Measurements from ENCODE around the gene LCT. TPM values are rescaled to one million over a fixed set of nuclear protein-coding genes. Genes with fewer than 3 reads are reported as not detected.
A peak's percentile ranks its signal among the peaks of the same experiment; 100 is the strongest.

The LCT gene
- polyA plus RNA-seq, 3 donors, result not detected

GRCh38 chr2:135850892-135851668, 14.1 kb upstream of the LCT start:
- H3K9me3 ChIP-seq (replicated peaks in 1 of 2; ENCODE audit: control insufficient read depth in 1 of 2, insufficient read depth in 1 of 2, low read length in 2 of 2), result no peaks in the 10 kb centered on the region
- H3K79me2 ChIP-seq (ENCODE audit: insufficient read depth, low read length), result no peaks in the 10 kb centered on the region
- DNase-seq, result no peak
- H3K4me3 ChIP-seq (replicated peaks in 1 of 3; ENCODE audit: low read depth in 2 of 3, low read length in 3 of 3), result no peak overlapping the region
- no peak overlapping the region for H3K4me3 Mint-ChIP-seq
- peaks cover 21 to 67% of the 10 kb centered on the region in 2 donors for H3K36me3 ChIP-seq (replicated peaks in 1 of 2; ENCODE audit: control insufficient read depth in 1 of 2, insufficient read depth in 2 of 2, low read length in 2 of 2)
- no peaks in the 10 kb centered on the region for H3K27me3 ChIP-seq (ENCODE audit: control insufficient read depth in 2 of 2, insufficient read depth in 2 of 2, low read length in 2 of 2)
- WGBS (ENCODE audit: insufficient coverage), result 82% methylated on average over 7 of the region's 17 CpGs
- H4K20me1 ChIP-seq (ENCODE audit: insufficient read depth, low read length), result no peaks in the 10 kb centered on the region
- H3K9ac ChIP-seq (ENCODE audit: insufficient read depth, low read length, poor library complexity, severe bottlenecking), result no peak overlapping the region
- peak overlapping the region in 1 of 7 donors; percentile 73 for H3K27ac Mint-ChIP-seq
- H3K36me3 Mint-ChIP-seq, result peaks cover 45 to 70% of the 10 kb centered on the region in 2 donors
- H3K27me3 Mint-ChIP-seq (ENCODE audit: low read depth in 3 of 3), result no peaks in the 10 kb centered on the region
- intact Hi-C loops (cut with micrococcal nuclease), result no loop called here
- H3K4me1 Mint-ChIP-seq, result no peaks in the 10 kb centered on the region
- no peak overlapping the region for H3K27ac ChIP-seq (ENCODE audit: low read depth in 1 of 2, low read length in 2 of 2)
- no peak overlapping the region for H3K4me2 ChIP-seq (replicated peaks; ENCODE audit: extremely low read depth, low read length, poor library complexity, severe bottlenecking)
- H3K4me1 ChIP-seq (ENCODE audit: control insufficient read depth in 1 of 2, insufficient read depth in 2 of 2, low read length in 2 of 2), result no peaks in the 10 kb centered on the region
- no peaks in the 10 kb centered on the region for H3K9me3 Mint-ChIP-seq
- H2AFZ ChIP-seq (ENCODE audit: insufficient read depth, low read depth, low read length, poor library complexity, severe bottlenecking), result no peak overlapping the region
- TF ChIP-seq, protein P1, sequence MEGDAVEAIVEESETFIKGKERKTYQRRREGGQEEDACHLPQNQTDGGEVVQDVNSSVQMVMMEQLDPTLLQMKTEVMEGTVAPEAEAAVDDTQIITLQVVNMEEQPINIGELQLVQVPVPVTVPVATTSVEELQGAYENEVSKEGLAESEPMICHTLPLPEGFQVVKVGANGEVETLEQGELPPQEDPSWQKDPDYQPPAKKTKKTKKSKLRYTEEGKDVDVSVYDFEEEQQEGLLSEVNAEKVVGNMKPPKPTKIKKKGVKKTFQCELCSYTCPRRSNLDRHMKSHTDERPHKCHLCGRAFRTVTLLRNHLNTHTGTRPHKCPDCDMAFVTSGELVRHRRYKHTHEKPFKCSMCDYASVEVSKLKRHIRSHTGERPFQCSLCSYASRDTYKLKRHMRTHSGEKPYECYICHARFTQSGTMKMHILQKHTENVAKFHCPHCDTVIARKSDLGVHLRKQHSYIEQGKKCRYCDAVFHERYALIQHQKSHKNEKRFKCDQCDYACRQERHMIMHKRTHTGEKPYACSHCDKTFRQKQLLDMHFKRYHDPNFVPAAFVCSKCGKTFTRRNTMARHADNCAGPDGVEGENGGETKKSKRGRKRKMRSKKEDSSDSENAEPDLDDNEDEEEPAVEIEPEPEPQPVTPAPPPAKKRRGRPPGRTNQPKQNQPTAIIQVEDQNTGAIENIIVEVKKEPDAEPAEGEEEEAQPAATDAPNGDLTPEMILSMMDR (IDR thresholded peaks at IDR 0.05), result no peak

DNA sequence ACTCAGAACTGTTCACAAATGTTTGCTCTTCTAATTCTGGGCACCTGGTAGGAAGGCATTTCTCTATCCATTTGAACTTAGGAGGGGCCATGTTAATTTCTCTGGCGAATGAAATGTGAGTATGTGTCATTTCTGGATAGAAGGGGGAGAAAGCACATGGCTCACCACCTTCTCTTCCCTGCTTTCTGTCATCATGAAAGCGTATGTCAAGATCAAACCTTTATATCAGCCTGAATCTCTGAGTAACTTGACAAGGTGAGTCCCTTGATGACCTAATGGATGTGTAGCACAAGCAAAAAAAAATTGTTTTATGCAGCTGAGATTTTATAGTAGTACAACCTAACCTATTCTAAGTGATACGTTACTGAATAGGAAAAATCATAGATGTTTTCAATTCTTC, 12.1 kb upstream of the LCT start:
- H4K20me1 ChIP-seq (ENCODE audit: insufficient read depth, low read length), result no peaks in the 10 kb centered on the region
- H3K4me1 ChIP-seq (ENCODE audit: control insufficient read depth in 1 of 2, insufficient read depth in 2 of 2, low read length in 2 of 2), result no peaks in the 10 kb centered on the region
- no peaks in the 10 kb centered on the region for H3K27me3 ChIP-seq (ENCODE audit: control insufficient read depth in 2 of 2, insufficient read depth in 2 of 2, low read length in 2 of 2)
- H3K27me3 Mint-ChIP-seq (ENCODE audit: low read depth in 3 of 3), result peaks cover 0 to 2% (median 0%) of the 10 kb centered on the region in 3 donors
- no peaks in the 10 kb centered on the region for H3K9me3 Mint-ChIP-seq
- no peaks in the 10 kb centered on the region for H3K79me2 ChIP-seq (ENCODE audit: insufficient read depth, low read length)
- H3K4me1 Mint-ChIP-seq, result no peaks in the 10 kb centered on the region
- no peak for DNase-seq
- intact Hi-C loops (cut with micrococcal nuclease), result no loop called here
- H3K4me3 Mint-ChIP-seq, result no peak overlapping the region
- H3K36me3 ChIP-seq (replicated peaks in 1 of 2; ENCODE audit: control insufficient read depth in 1 of 2, insufficient read depth in 2 of 2, low read length in 2 of 2), result peaks cover 28 to 85% of the 10 kb centered on the region in 2 donors
- H3K4me3 ChIP-seq (replicated peaks in 1 of 3; ENCODE audit: low read depth in 2 of 3, low read length in 3 of 3), result no peak overlapping the region
- no peak overlapping the region for H3K4me2 ChIP-seq (replicated peaks; ENCODE audit: extremely low read depth, low read length, poor library complexity, severe bottlenecking)
- TF ChIP-seq, protein P1 (IDR thresholded peaks at IDR 0.05), result no peak
- no CpG with 5 or more reads among the region's 3 CpGs for WGBS (ENCODE audit: insufficient coverage)
- H3K9ac ChIP-seq (ENCODE audit: insufficient read depth, low read length, poor library complexity, severe bottlenecking), result no peak overlapping the region
- peaks cover 54 to 72% of the 10 kb centered on the region in 2 donors for H3K36me3 Mint-ChIP-seq
- no peak overlapping the region for H2AFZ ChIP-seq (ENCODE audit: insufficient read depth, low read depth, low read length, poor library complexity, severe bottlenecking)
- H3K27ac Mint-ChIP-seq, result no peak overlapping the region
- H3K9me3 ChIP-seq (replicated peaks in 1 of 2; ENCODE audit: control insufficient read depth in 1 of 2, insufficient read depth in 1 of 2, low read length in 2 of 2), result no peaks in the 10 kb centered on the region
- H3K27ac ChIP-seq (ENCODE audit: low read depth in 1 of 2, low read length in 2 of 2), result no peak overlapping the region

Measured in CD14-positive monocyte (primary cell).